Measurements from ENCODE around the gene SLITRK4. TPM values are rescaled to one million over a fixed set of nuclear protein-coding genes. Genes with fewer than 3 reads are reported as not detected.

The SLITRK4 gene
- total RNA-seq, 2 donors from 2014 or later = 4.9 to 8.7 TPM

DNA sequence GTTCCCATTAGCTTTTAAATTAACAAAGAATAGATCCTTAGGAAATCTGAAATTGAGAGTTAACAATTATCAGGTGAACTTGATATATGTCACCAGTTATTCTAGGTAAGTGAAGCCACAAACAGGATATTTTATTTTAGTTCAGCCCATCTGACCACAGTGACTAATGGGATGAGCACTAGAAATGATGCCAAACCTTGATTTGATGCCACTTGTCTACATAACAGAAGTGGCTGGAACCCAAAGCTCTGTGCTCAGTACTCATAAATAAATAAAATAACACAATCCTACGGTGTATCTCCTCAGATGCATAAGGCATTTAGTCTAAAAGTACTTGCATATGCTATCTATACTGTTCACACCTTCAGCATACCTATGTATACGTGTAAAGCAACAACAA lies 12.2 kb downstream of the SLITRK4 start:
- DNase-seq (ENCODE audit: low spot score) = no peak
- Histone ChIP-seq H3K27ac (no peak overlapping the region), H3K4me1 (ENCODE audit: control insufficient read depth in 1 of 2, low read depth in 2 of 2) (no peaks in the 10 kb centered on the region), H3K4me3 (no peak overlapping the region), H3K27me3 (replicated peaks; ENCODE audit: insufficient read depth) (no peaks in the 10 kb centered on the region), H3K36me3 (no peaks in the 10 kb centered on the region), H3K9me3 (no peaks in the 10 kb centered on the region)
- TF ChIP-seq CTCF (IDR thresholded peaks at IDR 0.05) = no peak
- ATAC-seq (ENCODE audit: insufficient number of reproducible peaks, low FRiP score, low read depth) = no peak

GRCh38 chrX:143621276-143621675 lies 14.6 kb downstream of the SLITRK4 start:
- Histone ChIP-seq H3K27ac (no peak overlapping the region), H3K4me3 (no peak overlapping the region), H3K4me1 (ENCODE audit: control insufficient read depth in 1 of 2, low read depth in 2 of 2) (no peaks in the 10 kb centered on the region), H3K27me3 (replicated peaks; ENCODE audit: insufficient read depth) (no peaks in the 10 kb centered on the region), H3K9me3 (no peaks in the 10 kb centered on the region), H3K36me3 (no peaks in the 10 kb centered on the region)
- no peak for TF ChIP-seq CTCF (IDR thresholded peaks at IDR 0.05)
- ATAC-seq (ENCODE audit: insufficient number of reproducible peaks, low FRiP score, low read depth) (no peak), DNase-seq (ENCODE audit: low spot score) (no peak)

DNA sequence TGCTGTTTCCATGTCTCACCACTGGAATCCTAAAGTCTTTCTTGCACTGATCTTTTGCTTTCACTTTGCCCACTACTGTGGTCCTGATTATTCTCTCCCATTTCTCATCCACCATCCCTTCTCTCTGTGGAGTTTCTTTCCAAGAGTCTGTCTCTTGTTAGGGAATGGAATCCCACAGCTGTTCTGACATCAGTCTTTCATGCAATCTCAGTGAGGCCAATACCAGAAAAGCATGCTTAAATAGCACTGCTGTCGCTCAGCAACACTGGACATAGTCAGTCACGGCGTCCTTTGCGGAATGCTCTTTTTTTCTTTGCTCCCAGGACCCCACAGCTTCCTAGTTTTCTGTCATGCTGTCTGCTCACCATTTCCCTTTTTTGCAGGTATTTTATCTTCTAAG lies 20.1 kb downstream of the SLITRK4 start:
- Histone ChIP-seq H3K36me3 (no peaks in the 10 kb centered on the region), H3K27ac (no peak overlapping the region), H3K4me1 (ENCODE audit: control insufficient read depth in 1 of 2, low read depth in 2 of 2) (no peaks in the 10 kb centered on the region), H3K4me3 (no peak overlapping the region), H3K27me3 (replicated peaks; ENCODE audit: insufficient read depth) (no peaks in the 10 kb centered on the region), H3K9me3 (no peaks in the 10 kb centered on the region)
- DNase-seq (ENCODE audit: low spot score) = no peak
- TF ChIP-seq CTCF (IDR thresholded peaks at IDR 0.05) = no peak
- no peak for ATAC-seq (ENCODE audit: insufficient number of reproducible peaks, low FRiP score, low read depth)

DNA sequence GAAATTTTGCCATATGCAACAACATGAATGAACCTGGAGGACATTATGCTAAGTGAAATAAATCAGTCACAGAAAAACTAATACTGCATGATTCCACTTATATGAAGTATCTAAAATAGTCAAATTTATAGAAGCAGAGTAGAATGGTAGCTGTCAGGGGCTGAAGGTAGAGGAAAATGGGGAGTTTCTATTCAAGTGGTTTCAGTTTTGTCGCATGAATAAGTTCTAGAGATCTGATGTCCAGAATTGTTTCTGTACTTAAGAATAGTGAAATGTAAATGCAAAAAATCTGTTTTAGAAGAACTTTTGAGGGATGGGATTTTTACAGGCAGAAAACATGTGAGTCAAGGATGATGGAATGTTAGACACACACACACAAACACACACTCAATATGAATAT lies 34.1 kb downstream of the SLITRK4 start:
- Histone ChIP-seq H3K4me3 (no peak overlapping the region), H3K9me3 (no peaks in the 10 kb centered on the region), H3K4me1 (ENCODE audit: control insufficient read depth in 1 of 2, low read depth in 2 of 2) (no peaks in the 10 kb centered on the region), H3K36me3 (no peaks in the 10 kb centered on the region), H3K27me3 (replicated peaks; ENCODE audit: insufficient read depth) (no peaks in the 10 kb centered on the region), H3K27ac (no peak overlapping the region)
- no peak for ATAC-seq (ENCODE audit: insufficient number of reproducible peaks, low FRiP score, low read depth)
- no peak for DNase-seq (ENCODE audit: low spot score)
- no peak for TF ChIP-seq CTCF (IDR thresholded peaks at IDR 0.05)

DNA sequence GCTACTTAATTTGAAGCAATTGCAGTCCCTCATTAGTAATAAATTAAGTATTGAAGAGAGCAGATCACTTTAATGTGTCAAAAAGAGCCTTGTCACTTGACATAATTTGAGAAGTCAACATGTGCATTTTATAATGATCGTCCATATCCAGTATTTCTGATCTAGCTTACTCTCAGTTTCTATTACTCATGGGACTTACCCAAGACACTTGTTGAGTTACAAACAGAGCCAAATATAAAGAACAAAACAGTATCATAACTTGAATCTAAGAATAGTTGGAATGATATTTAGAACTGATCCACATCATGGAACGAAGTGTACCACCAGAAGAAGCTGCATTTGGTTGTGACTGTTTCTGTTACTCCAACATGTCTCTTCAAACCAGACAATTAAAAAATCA lies 54.7 kb downstream of the SLITRK4 start:
- Histone ChIP-seq H3K4me1 (ENCODE audit: control insufficient read depth in 1 of 2, low read depth in 2 of 2) (no peaks in the 10 kb centered on the region), H3K9me3 (no peaks in the 10 kb centered on the region), H3K27ac (no peak overlapping the region), H3K27me3 (replicated peaks; ENCODE audit: insufficient read depth) (no peaks in the 10 kb centered on the region), H3K4me3 (no peak overlapping the region), H3K36me3 (no peaks in the 10 kb centered on the region)
- TF ChIP-seq CTCF (IDR thresholded peaks at IDR 0.05) = no peak
- ATAC-seq (ENCODE audit: insufficient number of reproducible peaks, low FRiP score, low read depth) (no peak), DNase-seq (ENCODE audit: low spot score) (no peak)

Measured in thoracic aorta (tissue), 2 donors.